ENCODE data around the gene NXT2. TPM values are rescaled to one million over a fixed set of nuclear protein-coding genes. Genes with fewer than 3 reads are reported as not detected.

NXT2 gene
- total RNA-seq, 1 experiment from 2014 or later, result 14.3 TPM

DNA sequence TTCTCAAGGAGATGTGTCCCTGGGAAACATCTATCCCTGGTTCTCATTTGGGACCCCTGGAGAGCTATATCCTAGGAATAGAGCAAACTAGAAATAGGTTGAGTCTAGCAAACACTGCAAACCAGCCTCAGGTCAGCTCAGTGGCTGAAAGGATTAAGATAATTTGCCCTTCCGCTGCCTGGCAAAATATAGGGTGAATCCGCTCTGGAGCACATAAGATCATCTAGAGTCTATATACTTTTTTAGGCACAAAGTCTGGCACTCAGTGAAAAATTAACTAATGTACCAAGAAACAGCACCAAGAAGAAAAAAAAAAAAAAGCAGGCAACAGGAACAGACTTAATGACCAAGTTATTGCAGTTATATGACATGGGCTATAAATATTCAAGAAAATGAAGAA is 47.5 kb upstream of the NXT2 start:
- H3K4me1 ChIP-seq (ENCODE audit: control insufficient read depth in 1 of 2, insufficient read depth in 2 of 2, low read length in 2 of 2), result no peaks in the 10 kb centered on the region
- DNase-seq (ENCODE audit: low read depth, low spot score) (no peak), ATAC-seq (no peak)
- H2AFZ ChIP-seq (ENCODE audit: low read depth, low read length, poor library complexity, severe bottlenecking), result no peak overlapping the region
- no peaks in the 10 kb centered on the region for H3K9me2 ChIP-seq (ENCODE audit: insufficient read depth)
- CTCF ChIA-PET, result no interaction called here
- no peaks in the 10 kb centered on the region for H4K20me1 ChIP-seq (ENCODE audit: insufficient read depth)
- POLR2A ChIA-PET, result no interaction called here
- TF ChIP-seq EZH2 (IDR thresholded peaks at IDR 0.05) (no peak), TCF7L2 (IDR thresholded peaks at IDR 0.05; ENCODE audit: borderline replicate concordance, extremely low read depth, insufficient read depth, insufficient read length) (no peak), SP1 (IDR thresholded peaks at IDR 0.05; ENCODE audit: low read depth) (no peak), ELF1 (IDR thresholded peaks at IDR 0.05; ENCODE audit: borderline replicate concordance, low read depth) (no peak), SRF (IDR thresholded peaks at IDR 0.05; ENCODE audit: low read depth) (no peak), POLR2A (IDR thresholded peaks at IDR 0.05; ENCODE audit: borderline replicate concordance, extremely low read depth, insufficient read depth, insufficient read length) (no peak), CBX3 (IDR thresholded peaks at IDR 0.05; ENCODE audit: low read depth) (no peak), YY1 (IDR thresholded peaks at IDR 0.05; ENCODE audit: extremely low read depth, insufficient replicate concordance, low read depth, low read length) (no peak), EGR1 (IDR thresholded peaks at IDR 0.05; ENCODE audit: low read depth) (no peak)
- TF ChIP-seq, protein P1, sequence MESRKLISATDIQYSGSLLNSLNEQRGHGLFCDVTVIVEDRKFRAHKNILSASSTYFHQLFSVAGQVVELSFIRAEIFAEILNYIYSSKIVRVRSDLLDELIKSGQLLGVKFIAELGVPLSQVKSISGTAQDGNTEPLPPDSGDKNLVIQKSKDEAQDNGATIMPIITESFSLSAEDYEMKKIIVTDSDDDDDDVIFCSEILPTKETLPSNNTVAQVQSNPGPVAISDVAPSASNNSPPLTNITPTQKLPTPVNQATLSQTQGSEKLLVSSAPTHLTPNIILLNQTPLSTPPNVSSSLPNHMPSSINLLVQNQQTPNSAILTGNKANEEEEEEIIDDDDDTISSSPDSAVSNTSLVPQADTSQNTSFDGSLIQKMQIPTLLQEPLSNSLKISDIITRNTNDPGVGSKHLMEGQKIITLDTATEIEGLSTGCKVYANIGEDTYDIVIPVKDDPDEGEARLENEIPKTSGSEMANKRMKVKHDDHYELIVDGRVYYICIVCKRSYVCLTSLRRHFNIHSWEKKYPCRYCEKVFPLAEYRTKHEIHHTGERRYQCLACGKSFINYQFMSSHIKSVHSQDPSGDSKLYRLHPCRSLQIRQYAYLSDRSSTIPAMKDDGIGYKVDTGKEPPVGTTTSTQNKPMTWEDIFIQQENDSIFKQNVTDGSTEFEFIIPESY (IDR thresholded peaks at IDR 0.05; ENCODE audit: extremely low read depth, insufficient replicate concordance, low read length), result no peak
- TF ChIP-seq, protein P2, sequence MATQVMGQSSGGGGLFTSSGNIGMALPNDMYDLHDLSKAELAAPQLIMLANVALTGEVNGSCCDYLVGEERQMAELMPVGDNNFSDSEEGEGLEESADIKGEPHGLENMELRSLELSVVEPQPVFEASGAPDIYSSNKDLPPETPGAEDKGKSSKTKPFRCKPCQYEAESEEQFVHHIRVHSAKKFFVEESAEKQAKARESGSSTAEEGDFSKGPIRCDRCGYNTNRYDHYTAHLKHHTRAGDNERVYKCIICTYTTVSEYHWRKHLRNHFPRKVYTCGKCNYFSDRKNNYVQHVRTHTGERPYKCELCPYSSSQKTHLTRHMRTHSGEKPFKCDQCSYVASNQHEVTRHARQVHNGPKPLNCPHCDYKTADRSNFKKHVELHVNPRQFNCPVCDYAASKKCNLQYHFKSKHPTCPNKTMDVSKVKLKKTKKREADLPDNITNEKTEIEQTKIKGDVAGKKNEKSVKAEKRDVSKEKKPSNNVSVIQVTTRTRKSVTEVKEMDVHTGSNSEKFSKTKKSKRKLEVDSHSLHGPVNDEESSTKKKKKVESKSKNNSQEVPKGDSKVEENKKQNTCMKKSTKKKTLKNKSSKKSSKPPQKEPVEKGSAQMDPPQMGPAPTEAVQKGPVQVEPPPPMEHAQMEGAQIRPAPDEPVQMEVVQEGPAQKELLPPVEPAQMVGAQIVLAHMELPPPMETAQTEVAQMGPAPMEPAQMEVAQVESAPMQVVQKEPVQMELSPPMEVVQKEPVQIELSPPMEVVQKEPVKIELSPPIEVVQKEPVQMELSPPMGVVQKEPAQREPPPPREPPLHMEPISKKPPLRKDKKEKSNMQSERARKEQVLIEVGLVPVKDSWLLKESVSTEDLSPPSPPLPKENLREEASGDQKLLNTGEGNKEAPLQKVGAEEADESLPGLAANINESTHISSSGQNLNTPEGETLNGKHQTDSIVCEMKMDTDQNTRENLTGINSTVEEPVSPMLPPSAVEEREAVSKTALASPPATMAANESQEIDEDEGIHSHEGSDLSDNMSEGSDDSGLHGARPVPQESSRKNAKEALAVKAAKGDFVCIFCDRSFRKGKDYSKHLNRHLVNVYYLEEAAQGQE (IDR thresholded peaks at IDR 0.05; ENCODE audit: low read depth), result no peak
- TF ChIP-seq, protein P3, sequence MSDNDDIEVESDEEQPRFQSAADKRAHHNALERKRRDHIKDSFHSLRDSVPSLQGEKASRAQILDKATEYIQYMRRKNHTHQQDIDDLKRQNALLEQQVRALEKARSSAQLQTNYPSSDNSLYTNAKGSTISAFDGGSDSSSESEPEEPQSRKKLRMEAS (IDR thresholded peaks at IDR 0.05), result no peak
- TF ChIP-seq, protein P4, sequence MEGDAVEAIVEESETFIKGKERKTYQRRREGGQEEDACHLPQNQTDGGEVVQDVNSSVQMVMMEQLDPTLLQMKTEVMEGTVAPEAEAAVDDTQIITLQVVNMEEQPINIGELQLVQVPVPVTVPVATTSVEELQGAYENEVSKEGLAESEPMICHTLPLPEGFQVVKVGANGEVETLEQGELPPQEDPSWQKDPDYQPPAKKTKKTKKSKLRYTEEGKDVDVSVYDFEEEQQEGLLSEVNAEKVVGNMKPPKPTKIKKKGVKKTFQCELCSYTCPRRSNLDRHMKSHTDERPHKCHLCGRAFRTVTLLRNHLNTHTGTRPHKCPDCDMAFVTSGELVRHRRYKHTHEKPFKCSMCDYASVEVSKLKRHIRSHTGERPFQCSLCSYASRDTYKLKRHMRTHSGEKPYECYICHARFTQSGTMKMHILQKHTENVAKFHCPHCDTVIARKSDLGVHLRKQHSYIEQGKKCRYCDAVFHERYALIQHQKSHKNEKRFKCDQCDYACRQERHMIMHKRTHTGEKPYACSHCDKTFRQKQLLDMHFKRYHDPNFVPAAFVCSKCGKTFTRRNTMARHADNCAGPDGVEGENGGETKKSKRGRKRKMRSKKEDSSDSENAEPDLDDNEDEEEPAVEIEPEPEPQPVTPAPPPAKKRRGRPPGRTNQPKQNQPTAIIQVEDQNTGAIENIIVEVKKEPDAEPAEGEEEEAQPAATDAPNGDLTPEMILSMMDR (IDR thresholded peaks at IDR 0.05 in 2 of 3, conservative IDR thresholded peaks at IDR 0.05 in 1 of 3; ENCODE audit: borderline replicate concordance in 1 of 3, insufficient read depth in 1 of 3, low read depth in 2 of 3, low read length in 2 of 3), result no peak
- intact Hi-C loops (cut with micrococcal nuclease), result loop anchor here (10.0 kb wide), 1 partner anchor 926 kb away; no protein-coding TSS in a partner anchor
- no peak overlapping the region for H3K4me3 ChIP-seq (replicated peaks in 1 of 2; ENCODE audit: low read depth in 1 of 2, low read length in 2 of 2)
- no TSS peak for BruUV-seq (replicated peaks)
- no peaks in the 10 kb centered on the region for H3K9me3 ChIP-seq (ENCODE audit: control insufficient read depth in 1 of 2, insufficient read depth in 1 of 2, low read depth in 1 of 2, low read length in 2 of 2)
- RAD21 ChIA-PET (ENCODE audit: low non-redundant PET in 1 of 2, low total read pairs in 2 of 2, uncharacterized antibody in 2 of 2, unreplicated experiment in 2 of 2), result no interaction called here
- no peaks in the 10 kb centered on the region for H3K79me2 ChIP-seq (ENCODE audit: insufficient read depth, low read length)
- no peak overlapping the region for H3K4me2 ChIP-seq (ENCODE audit: low read length)
- no peak overlapping the region for H3K9ac ChIP-seq (ENCODE audit: low read length)
- no peak overlapping the region for H3K27ac ChIP-seq (ENCODE audit: low read depth, low read length)
- H3K27me3 ChIP-seq (ENCODE audit: insufficient read depth, low read length), result no peaks in the 10 kb centered on the region
- H3K36me3 ChIP-seq (ENCODE audit: control insufficient read depth in 1 of 2, insufficient read depth in 2 of 2, low read length in 2 of 2), result no peaks in the 10 kb centered on the region

Data from HCT116 (cell line).